Keratinocyte (primary cell): Measurements from ENCODE around the gene TNFAIP8.

Source experiments
- EZH2 ChIP-seq: IDR thresholded peaks from one replicate; pipeline ENCODE4 v1.6.1; 2012; ENCODE audit warnings: inconsistent platforms, mild to moderate bottlenecking, low read length, moderate library complexity
- TF ChIP-seq, protein P1 (sequence below), 3 experiments: IDR thresholded peaks in 1 of 3; conservative IDR thresholded peaks in 1 of 3; optimal IDR thresholded peaks in 1 of 3; 2 replicates in 2 of 3; 3 replicates in 1 of 3; pipeline versions ENCODE3 to v1.5.1; 2011; ENCODE audit warnings: low read length in 3 of 3, mild to moderate bottlenecking in 3 of 3, moderate library complexity in 2 of 3, control low read depth in 1 of 3, inconsistent platforms in 1 of 3; ENCODE audit not compliant: insufficient read depth in 2 of 3; ENCODE audit errors: extremely low read depth in 1 of 3

DNA sequence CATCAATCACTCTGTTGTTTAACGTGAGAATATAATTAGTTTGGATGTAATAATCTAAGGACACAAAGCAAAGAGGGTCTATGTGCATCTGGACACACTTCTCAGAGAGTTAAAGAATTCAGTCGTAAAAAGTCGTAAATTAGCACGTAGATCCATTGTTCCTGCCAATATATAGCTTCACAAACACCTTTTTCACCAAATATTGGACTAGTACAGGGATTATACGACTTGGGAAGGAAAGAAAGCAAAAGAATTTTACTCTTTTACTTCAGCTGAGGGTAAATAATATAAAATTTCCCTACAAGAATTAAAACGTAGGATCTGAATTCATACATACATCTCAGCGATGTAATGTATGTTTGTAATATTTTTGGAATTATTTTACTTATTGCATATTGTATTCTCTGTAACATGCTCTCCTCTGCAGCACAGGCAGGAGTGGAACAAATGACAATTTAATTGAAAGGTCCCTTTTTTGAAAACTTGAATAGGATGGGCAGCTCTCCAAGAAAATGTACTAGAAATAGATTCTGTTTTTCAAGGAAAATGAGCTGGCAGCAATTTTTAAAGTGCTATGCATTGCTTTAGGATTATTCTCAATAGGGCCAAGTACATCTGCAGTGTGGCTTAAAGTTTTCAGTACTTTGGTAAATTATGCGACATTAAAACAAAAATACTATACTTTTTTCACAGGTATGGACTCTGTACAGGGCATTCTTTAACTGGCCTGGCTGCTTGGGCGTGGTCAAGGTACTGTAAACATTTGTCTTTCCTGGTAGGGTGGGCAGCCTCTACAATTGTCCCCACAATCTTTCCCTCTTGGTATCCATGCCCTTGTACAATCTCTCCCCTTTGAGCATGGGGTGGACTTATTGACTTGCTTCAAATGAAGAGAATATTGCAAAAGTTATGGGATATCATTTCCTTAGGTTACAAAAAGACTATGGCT lies 56.7 kb downstream of the TNFAIP8 start:
- TF ChIP-seq, protein P1, sequence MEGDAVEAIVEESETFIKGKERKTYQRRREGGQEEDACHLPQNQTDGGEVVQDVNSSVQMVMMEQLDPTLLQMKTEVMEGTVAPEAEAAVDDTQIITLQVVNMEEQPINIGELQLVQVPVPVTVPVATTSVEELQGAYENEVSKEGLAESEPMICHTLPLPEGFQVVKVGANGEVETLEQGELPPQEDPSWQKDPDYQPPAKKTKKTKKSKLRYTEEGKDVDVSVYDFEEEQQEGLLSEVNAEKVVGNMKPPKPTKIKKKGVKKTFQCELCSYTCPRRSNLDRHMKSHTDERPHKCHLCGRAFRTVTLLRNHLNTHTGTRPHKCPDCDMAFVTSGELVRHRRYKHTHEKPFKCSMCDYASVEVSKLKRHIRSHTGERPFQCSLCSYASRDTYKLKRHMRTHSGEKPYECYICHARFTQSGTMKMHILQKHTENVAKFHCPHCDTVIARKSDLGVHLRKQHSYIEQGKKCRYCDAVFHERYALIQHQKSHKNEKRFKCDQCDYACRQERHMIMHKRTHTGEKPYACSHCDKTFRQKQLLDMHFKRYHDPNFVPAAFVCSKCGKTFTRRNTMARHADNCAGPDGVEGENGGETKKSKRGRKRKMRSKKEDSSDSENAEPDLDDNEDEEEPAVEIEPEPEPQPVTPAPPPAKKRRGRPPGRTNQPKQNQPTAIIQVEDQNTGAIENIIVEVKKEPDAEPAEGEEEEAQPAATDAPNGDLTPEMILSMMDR (optimal IDR thresholded peaks at IDR 0.05 in 1 of 3, IDR thresholded peaks at IDR 0.05 in 1 of 3, conservative IDR thresholded peaks at IDR 0.05 in 1 of 3; ENCODE audit: extremely low read depth in 1 of 3, insufficient read depth in 2 of 3, low read length in 3 of 3): no peak
- no peak for TF ChIP-seq EZH2
